ENCODE measurements around the gene MRM1.

MRM1 gene

DNA sequence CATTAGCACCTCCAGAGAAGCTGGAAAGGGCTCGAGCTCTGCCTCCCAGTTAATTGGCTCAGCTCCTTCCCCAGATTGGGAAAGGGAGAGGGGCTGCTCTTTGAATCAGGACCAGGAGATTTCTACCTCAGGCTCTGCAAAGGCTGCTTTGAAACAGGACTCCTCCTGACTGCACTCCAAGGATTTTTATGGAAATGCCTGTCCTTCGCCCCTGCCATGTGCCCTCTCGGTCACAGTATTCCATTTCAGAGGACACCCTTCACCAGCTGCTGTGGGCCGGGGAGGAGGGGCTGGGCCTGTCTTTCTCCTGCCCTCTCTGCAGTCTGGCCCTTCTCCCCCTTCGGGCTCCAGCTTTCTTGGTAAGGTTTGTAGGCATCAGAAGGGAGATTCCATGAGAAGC lies 13.6 kb downstream of the MRM1 start:
- no peaks in the 10 kb centered on the region for H3K36me3 ChIP-seq (replicated peaks)
- no peaks in the 10 kb centered on the region for H3K27me3 ChIP-seq (replicated peaks)
- in situ Hi-C loops (cut with HindIII; ENCODE audit: low pct_ligation_motif_present, low sequenced_read_pairs) = no loop called here
- no peak for DNase-seq
- TF ChIP-seq, protein P1, sequence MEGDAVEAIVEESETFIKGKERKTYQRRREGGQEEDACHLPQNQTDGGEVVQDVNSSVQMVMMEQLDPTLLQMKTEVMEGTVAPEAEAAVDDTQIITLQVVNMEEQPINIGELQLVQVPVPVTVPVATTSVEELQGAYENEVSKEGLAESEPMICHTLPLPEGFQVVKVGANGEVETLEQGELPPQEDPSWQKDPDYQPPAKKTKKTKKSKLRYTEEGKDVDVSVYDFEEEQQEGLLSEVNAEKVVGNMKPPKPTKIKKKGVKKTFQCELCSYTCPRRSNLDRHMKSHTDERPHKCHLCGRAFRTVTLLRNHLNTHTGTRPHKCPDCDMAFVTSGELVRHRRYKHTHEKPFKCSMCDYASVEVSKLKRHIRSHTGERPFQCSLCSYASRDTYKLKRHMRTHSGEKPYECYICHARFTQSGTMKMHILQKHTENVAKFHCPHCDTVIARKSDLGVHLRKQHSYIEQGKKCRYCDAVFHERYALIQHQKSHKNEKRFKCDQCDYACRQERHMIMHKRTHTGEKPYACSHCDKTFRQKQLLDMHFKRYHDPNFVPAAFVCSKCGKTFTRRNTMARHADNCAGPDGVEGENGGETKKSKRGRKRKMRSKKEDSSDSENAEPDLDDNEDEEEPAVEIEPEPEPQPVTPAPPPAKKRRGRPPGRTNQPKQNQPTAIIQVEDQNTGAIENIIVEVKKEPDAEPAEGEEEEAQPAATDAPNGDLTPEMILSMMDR (IDR thresholded peaks at IDR 0.05; ENCODE audit: low read depth, low read length, missing control alignments) = no peak
- H3K27ac ChIP-seq = no peak overlapping the region
- H3K4me3 ChIP-seq (ENCODE audit: low read depth, low read length) = no peak overlapping the region

DNA sequence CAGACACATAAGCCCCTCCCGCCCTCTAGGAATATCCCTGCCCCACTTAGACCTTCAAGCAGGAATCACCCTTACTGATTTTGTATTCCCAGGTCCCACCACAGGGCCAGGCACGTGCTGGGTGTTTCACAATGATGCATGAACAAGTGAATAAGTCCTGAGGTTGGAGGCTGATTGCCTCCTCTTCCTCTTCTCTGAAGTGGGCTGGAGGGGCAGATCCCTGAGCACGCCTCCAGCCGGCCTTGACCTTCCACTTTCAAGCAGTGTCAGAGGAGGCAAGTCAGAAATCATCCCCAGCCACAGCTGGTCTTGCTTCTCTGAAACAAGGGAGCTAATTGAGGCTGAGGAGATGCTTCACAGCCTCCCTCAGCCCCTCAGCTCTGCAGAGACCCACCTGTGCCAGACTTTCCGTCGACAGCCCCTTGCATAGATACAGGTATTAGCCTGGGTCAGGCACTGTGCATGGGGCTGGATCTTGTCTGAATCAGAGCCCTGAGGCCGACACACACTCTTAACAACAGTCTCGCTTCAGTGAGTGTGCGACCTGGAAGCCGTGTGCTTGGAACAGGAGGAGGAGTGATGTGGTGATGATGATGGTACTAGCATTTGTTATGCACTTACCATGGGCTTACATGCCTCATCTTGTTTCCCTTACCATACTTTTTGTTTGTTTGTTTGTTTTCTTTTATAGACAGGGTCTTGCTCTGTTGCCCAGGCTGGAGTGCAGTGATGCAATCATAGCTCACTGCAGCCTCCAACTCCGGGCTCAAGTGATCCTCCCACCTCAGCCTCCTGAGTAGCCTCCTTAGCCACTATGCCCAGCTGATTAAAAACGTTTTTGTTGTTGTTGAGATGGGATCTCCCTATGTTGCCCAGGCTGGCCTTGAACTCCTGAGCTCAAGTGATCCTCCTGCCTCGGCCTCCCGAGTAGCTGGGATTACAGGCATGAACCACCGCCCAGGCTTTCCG lies 15.0 kb downstream of the MRM1 start:
- no peak for DNase-seq
- in situ Hi-C loops (cut with HindIII; ENCODE audit: low pct_ligation_motif_present, low sequenced_read_pairs) = no loop called here

DNA sequence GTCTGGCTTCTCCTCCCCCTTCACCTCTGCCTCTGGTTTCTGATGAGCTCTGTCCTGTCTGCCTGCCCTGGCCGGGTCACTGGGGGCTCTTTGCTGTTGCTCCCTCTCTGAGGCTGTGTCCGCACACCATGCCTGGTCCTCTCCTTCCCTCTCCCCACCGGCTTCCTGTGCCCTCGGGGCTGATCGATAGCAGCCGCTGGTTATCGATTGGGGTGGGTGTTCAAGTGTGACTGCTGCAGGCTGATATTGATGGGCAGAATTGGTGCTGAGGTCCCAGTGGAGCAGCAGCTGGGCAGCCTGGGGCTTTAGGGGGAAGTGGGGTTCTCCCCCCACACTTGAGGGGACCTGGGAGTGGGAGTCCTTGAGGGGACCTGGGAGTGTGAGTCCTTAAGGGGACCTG lies 16.4 kb downstream of the MRM1 start:
- TF ChIP-seq, protein P1 (IDR thresholded peaks at IDR 0.05; ENCODE audit: low read depth, low read length, missing control alignments) = no peak
- in situ Hi-C loops (cut with HindIII; ENCODE audit: low pct_ligation_motif_present, low sequenced_read_pairs) = no loop called here

More for the DNA sequence above, 15.0 kb downstream of the MRM1 start:
- Histone ChIP-seq H3K27me3 (replicated peaks) (no peaks in the 10 kb centered on the region), H3K4me3 (ENCODE audit: low read depth, low read length) (no peak overlapping the region), H3K36me3 (replicated peaks) (no peaks in the 10 kb centered on the region), H3K27ac (no peak overlapping the region)
- TF ChIP-seq, protein P1 (IDR thresholded peaks at IDR 0.05; ENCODE audit: low read depth, low read length, missing control alignments) = no peak

GRCh38 chr17:36623281-36623680 lies 21.9 kb downstream of the MRM1 start:
- no peak overlapping the region for H3K4me3 ChIP-seq (ENCODE audit: low read depth, low read length)
- in situ Hi-C loops (cut with HindIII; ENCODE audit: low pct_ligation_motif_present, low sequenced_read_pairs) = no loop called here
- TF ChIP-seq, protein P1 (IDR thresholded peaks at IDR 0.05; ENCODE audit: low read depth, low read length, missing control alignments) = no peak
- no peak overlapping the region for H3K27ac ChIP-seq
- no peak for DNase-seq
- H3K36me3 ChIP-seq (replicated peaks) = no peaks in the 10 kb centered on the region
- H3K27me3 ChIP-seq (replicated peaks) = no peaks in the 10 kb centered on the region

More for the DNA sequence above, 16.4 kb downstream of the MRM1 start:
- Histone ChIP-seq H3K27me3 (replicated peaks) (no peaks in the 10 kb centered on the region), H3K4me3 (ENCODE audit: low read depth, low read length) (no peak overlapping the region), H3K27ac (no peak overlapping the region), H3K36me3 (replicated peaks) (no peaks in the 10 kb centered on the region)
- no peak for DNase-seq

DNA sequence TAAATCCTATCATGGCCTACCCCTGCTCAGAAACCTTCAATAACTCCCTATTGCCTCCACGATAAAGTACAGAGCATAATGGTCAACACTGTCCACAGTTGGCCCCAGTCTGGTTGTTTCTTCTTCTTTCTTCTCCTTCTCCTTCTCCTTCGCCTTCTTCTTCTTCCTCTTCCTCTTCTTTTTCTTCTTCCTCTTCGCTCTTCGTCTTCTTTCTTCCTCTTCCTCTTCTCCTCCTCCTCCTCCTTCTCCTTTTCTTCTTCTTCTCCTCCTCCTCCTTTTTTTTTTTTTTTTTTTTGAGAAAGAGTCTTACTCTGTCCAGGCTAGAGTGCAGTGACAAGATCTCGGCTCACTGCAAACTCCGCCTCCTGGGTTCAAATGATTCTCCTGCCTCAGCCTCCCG lies 23.8 kb downstream of the MRM1 start:
- in situ Hi-C loops (cut with HindIII; ENCODE audit: low pct_ligation_motif_present, low sequenced_read_pairs) = no loop called here
- TF ChIP-seq, protein P1 (IDR thresholded peaks at IDR 0.05; ENCODE audit: low read depth, low read length, missing control alignments) = no peak
- no peak overlapping the region for H3K27ac ChIP-seq
- H3K27me3 ChIP-seq (replicated peaks) = no peaks in the 10 kb centered on the region
- DNase-seq = no peak
- H3K36me3 ChIP-seq (replicated peaks) = no peaks in the 10 kb centered on the region
- no peak overlapping the region for H3K4me3 ChIP-seq (ENCODE audit: low read depth, low read length)

All from brain microvascular endothelial cell (primary cell).